NCI-H1930 (cell line): ENCODE results near the gene RGS19.
A peak's percentile ranks its signal among the peaks of the same experiment; 100 is the strongest.

Experiments used
- DNase-seq, 2 experiments: peaks; one replicate each; lab custom pipeline; 2025; lab: John Stamatoyannopoulos, UW

Gene RGS19

DNA sequence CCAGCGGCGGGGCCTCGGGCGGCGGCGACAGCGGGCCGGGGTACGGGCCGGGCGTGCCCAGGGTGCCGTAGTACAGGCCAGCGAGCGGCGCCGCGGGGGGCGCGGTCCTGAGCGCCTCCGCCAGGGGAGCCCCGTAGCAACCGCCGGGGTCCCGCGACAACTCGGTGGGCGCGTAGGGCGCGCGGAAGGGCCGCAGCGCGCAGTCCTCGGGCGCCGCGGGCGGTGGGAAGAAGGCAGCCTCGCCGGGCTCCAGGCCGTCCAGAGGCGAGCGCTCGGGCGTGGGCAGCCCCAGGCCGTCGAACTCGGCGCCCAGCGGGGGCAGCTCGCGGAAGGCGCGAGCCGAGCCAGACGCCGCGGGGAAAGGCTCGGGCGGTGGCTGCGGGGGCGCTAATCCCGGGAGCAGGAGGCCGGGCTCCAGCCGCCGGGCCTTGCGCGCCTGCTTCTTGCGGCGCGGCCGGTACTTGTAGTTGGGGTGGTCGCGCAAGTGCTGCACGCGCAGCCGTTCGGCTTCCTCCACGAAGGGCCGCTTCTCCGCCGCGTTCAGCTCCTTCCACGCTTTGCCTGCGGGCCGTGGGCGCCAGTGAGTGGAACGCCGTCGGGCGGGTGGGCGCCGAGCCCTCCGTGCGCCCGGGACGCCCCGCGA lies 30.8 kb downstream of the RGS19 start:
- no peak for DNase-seq

DNA sequence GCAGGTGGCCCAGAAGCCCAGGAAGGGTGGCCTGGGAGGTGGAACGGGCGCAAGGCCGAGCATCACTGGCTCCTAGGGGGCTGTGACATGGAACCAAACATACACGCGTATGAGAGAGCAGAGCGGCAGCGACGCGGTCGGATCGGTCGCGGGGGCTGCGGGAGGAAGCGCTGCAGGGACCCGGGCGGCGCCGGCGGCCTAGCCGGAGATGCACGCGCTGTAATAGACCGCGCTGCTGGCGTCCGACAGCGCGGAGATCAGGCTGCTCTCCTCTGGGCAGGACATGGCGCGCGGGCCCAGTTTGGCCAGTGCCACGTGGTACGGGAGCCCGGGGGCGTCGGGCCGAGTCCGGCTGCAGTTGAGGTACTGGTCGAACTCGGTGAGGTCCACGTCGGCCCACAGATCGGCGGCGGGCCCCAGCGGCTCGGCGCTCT lies 31.3 kb downstream of the RGS19 start:
- no peak for DNase-seq

DNA sequence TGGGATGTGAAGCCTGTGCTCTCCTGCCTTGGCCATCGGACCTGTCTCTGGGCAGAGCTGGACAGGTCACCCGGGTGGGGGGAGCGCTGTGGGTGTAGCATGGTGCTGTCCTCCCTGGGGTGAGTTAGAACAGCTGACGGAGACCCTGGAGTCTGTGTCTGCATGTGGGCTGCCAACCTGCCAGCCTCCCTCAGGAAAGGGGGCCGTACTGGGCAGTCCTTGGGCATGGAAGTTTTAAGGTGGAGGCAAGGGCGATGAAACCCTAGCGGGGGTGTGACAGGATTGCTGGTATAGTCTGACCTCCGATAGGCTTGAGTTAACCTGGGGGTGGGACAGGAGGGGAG lies 32.3 kb downstream of the RGS19 start:
- no peak for DNase-seq

DNA sequence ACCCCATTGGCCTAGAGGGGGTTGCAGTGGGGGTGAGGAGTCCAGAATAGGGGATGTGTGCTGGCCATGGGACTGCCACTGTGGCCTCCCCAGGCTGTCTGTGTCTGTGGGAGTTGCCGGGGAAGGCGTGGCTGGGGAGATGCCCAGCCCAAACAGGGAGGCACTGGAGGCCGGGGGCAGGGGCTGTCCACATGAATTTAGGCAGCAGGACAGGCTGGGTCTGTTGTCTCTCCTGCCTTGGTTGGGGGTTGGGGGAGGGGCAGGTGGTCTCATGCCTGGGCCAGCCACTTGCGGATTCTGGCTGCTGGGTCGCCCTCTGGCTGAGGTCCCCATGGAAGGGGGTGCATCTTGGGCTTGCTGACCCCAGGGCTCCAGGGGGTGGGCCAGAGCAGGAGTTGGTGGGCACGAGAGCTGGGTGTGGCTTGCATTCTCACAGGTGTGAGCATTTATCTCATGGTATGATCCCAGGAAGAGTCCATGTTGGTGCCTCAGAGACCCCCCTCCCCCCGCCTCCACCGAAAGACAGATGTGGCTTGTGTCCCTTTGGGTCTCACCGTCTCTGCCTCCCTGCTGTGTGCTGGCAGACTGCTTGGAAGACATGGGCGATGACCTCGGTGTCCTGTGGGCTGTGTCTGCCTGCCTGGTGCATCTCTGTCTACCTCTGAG lies 33.8 kb downstream of the RGS19 start:
- DNase-seq = no peak

DNA sequence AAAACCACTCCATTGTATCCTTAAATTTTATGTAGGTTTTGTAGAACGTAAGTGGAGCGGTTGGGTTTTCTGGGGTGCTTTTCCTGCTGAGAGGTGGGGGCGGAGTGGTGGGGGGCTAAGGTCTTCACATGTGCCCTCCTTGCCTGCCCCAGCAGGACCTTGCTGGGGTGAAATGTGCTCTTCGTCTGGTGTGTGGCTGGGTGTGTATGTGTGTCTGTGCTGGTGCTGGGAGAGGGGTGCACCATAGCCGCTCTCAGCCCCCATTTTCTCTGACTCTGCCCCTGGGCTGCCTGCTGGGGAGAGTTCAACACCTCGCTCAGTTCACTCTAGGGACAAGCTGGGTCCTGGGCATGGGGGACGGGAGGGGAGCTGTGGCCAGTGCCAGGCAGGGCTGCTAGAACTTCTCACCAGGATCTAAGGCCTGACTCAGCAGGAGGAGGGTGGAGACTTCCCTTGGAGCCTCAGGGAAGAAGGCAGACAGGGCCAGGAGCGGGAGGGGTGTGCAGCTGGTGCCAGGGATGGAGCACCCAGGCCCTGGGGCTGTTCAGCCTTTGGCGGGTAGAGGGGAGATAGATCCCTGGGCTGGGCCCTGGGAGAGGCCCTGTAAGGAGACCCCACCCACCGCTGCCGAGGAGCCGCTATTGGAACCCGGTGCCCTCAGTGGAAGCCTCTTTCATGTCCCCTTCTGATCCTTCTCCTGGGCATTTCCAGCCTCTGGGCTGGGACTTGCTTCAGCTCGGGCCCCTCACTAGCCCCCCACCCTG lies 34.7 kb downstream of the RGS19 start:
- no peak for DNase-seq

DNA sequence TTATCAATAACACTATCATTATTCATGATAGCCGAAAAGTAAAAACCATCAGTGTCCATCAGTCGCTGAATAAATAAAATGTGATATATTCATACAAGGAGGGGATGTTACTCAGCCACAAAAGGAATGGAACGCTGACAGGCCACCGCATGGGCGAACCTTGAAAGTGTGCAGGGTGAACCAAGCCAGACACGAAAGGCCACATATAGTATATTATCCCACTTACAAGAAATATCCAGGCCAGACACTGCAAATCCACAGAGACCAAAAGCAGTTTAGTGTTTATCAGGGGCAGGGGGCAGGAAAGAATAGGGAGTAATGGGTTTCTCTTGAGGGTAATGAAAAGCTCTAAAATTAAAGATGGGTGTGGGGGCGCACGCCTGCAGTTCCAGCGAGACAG lies 35.5 kb downstream of the RGS19 start:
- no peak for DNase-seq

DNA sequence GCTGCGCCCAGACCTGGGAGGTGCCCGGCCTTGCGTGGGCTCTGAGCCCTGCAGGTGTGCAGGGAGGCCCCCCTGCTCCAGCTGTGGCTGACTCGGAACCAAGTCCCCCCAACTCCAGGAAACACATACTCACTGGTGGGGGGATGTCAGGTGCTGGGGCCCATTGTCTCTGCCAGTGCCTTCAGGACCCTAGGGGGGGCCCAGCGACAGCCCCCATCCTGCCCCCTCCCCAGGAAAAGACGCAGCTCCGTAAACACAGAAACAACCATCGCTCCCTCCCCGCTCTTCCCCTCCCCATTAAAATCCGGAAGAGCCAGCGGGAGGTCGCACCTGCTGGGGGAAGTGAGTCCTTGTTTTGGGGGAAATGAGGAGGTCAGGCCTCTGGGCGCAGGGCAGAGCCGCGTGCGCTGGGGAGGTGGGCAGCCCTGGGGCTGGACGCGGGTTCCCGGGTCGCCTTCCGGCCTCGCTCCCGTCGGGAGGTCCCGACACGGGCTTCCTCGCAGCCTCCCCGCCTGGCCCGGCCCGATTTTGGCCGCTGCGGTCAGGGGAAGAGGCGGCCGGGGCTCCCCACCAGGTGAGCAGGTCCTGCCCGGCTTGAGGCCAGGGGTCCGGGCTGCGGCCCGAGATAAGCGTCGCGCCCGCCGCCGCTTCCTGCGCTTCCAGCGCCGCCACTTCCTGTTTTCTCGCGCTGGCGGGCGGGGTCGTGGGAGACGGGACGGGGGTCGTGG lies 37.1 kb downstream of the RGS19 start:
- DNase-seq = no peak

DNA sequence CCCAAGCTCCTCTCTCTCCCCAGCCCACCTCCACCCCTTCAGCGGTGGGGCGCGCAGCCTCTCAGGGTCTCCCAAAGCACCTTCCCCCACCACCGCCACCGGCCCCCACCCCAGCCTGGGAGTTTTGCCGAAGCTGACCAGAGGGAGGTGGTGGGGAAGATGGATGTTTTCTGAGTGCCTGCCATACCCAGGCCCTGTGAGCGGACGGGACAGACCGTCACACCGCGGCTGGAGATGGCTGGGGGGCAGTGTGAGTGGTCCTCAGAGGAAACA lies 37.6 kb downstream of the RGS19 start:
- DNase-seq = no peak

DNA sequence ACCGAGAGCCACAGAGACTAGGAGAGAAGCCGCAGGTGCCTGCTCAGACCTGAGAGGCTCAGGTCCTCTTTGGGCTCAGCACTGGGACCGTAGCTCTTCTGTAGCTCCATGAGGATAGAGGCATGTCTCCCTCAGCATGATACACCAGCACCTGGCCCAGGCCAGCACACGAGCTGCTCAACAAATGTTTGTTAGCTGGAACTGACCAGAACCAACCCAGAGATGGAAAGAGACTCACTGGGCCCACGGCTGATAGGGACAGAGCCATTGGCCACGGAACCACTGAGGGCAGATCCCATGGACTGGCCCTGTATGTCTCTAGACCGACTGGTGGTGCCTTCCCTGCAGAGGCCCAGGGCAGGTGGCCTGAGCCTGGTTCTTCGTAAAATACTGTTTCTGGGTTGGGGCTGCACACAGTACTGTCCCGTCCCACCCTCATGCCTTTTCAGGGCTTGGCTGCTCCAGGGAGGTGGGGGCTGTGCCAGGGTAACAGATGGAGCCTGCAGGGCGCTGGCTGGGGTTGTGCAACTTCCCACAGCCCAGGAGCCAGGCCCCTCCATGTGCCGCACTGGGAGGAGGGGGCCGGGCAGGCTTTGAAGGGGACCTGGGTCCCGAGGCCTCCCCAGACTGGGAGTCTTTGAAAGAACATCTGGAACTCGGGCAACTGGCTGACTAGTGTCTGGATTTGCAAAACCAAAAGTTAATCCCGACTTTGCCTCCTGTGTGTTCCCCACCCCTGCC lies 38.1 kb downstream of the RGS19 start:
- no peak for DNase-seq

DNA sequence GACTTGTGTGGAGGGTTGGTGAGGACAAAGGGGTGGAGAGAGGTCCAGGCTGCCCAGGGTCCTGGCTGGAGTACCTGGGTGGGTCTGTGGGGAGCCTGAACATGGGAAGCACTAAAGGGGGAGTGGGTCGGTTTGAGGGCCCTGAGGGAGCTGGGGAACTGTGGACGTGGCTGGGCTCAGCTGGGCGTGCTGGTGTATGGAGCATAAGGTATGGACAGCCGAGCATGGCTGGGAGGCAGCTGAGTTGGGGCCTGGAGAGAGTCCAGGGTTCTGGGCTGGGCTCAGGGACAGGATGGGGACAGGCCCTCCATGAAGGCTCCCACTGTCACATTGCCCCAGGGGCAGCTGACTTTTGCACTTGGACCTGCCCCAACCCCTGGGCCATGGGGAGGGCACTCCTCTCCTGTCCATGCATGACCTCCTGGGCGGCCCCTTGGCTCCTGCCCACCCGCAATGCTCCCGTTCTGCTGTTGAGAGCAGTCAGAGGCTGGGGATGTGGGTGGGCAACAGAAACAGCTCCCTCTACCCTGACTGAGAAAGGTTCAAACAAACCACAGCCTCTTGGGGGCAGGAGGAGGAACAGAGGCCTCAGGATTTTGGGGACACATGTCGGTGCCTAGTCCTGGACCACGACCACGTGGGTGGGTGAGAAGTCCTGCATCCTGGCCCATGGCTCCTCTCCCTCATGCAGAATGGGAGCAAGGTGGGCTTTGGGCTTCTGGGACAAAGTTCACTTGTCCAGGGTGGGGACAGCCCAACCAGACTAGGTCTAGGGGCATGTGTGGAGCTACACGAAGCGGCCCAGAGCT lies 38.9 kb downstream of the RGS19 start:
- no peak for DNase-seq

DNA sequence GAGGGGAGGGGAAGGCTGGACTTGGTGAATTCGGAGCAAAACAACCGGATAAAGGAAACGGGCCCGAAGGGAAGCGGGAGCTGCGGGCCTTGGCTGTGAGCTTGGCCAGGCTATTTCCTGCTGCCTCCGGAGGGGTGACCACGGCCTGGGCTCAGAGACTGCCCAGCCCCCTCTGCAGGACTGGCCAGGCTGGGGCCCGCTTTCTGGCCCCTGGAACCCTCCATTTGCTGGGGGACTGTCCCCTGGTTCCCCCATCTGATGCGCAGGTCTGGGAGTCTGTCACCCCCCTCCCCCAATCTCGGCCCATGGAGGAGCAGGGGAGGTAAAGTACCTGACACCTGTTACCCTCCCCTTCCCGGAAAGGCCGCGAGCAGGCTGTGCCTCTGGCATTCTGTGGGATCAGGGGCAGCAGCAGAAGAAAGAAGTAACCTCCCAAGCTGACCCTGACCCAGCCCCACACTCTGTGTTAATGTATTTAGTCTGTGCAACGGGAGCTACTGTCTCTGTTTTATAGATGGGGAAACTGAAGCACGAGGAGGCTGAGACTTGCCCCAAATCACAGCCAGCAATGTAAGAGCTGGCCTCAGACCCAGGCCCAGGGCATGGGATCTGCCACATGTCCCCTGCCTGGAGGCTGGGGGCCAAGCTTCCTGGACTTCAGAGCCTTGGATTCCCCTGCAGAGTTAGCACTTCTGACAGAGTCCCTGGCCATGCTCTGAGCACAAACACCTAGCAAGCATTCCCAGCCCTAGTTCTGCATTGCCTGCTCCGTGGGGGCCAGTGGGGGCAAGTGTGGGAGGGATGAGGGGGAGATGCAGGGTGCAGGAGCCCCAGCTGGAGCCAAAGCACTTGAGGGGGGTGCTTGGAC lies 39.8 kb downstream of the RGS19 start:
- DNase-seq = no peak

DNA sequence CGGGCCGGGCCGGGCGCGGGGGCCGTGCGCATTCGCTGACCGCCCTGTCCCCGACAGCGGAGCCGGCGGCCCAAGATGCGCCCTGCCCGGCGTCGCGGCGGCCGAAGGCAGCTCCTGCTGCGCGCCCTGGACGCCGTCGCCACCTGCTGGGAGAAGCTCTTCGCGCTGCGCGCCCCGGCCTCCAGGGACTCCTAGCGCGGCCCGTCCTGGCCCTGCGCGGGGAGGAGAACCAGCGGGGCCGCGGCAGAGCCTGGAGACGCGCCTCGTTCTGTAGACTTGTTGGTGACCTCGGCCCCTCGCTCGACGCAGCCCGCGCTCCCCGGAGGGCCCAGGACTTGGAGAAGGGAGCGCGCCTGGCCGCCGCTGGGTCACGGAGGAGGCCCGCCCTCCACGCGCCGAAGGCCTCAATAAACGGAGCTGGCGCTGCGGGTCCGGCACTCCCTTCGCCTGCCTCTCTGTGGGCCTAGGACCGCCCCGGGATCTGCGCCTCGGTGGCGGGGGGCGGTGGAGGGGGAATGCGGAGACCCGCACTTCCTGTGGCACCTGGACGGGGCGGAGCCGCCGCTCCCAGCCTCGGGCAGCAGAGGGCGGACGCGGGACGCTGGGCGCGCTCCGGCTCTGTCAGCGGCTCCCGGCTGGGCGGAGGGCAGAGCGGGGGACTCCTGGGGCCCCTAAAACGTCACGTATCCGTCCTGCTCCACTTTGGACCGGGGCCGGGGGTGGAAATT lies 40.6 kb downstream of the RGS19 start:
- peak; percentile 49 to 64 for DNase-seq

DNA sequence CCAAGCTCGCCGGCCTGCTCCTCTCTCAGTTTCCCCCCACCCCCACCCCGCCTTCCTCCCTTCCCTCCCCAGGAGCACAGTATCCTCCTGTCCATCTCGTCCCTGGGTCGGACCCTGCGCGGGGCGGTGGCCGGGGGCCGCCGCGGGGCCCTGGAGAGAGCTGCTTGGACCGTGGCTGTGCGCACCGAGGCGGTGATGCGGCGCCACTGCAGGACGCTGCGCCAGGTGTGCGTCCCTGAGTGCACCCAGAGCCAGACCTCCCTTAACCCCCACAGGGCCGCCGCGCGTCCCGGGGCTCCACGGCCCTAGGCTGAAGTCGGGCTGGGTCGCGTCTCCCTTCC lies 41.1 kb downstream of the RGS19 start:
- DNase-seq = no peak

DNA sequence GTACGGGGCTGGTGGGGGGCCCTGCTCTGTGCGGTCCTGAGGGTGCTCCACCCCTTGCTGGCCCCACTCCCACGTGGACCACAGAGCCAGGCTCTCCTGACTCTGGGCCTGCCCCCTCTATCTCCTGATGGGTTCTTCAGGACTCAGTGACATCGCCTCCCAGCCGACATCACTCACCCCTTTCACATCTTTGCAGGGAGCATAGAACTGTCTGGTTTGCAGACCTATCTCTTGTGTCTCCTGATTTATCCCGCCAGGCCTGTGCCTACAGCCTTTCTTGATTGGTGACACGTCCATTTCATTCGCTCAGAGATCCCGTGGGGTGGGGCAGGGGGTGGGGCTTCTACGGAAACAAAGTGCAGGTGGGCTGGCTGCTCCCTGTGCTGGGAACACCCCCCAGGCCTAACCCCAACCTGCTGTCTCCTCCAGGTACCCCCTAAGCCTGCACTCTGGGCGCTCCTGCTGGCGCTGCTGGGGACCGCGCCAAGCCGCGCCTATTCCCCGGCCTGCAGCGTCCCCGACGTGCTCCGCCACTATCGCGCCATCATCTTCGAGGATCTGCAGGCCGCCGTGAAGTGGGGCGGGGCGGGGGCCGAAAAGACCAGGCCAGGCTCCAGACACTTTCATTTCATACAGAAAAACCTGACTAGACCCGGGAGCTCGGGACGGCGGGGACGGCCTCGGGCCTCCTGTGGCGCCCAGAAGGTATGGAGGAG lies 41.7 kb downstream of the RGS19 start:
- DNase-seq = no peak

DNA sequence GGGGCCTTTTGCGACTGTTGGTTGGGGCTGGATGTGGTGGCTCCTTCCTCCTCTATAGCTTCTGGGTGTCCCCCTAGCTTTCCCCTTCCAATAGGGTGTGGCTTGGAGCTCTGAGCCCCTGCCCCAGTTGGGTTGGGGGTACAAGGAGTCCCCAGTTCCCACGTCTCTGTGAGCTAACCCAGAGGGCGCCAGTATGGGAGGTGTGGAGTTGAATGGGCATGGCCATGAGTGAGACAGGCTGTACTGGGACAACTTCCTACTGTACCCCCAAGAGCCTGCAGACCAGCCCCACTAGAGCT lies 42.2 kb downstream of the RGS19 start:
- DNase-seq = no peak

DNA sequence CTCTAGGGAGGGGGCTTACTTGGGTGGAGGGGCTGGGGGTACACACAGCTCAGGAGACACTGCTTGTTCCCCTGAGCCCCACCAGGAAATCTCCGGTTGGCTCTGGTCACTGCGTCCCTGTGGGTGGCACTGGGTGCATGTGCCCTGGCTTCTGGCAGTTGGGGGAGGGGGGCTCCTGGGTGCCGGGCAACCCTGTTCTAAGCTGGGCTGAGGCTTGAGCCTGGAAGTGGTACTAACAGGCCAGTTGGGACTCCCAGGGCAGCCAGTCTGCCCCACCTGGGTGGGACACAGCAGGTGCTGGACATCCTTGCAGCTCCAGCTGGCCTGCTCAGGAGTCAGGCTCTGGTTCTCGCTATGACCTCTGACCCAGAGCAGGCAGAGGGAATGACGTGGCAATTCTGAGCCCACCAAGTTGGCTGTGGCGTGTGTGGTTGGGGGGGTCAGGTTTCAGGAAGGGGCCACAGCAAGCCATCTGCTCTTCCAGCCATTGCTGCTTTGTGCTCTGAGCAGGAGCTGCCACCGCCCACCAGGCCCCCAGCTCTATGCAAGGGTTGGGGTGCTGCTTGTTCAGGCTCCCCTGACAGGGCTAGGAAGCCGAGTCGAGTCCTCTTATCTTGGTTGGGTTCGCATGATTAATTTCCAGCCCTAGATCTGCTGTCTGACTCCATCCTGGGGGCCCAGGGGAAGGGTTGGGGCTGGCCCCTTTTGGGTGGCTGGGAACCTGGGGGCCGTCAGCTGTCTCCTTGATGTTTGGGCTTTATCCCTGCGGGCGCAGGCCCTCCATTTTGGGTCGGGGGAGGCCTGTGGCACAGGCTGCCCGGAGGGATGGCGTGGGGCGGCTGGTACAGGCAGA lies 42.7 kb downstream of the RGS19 start:
- no peak for DNase-seq

DNA sequence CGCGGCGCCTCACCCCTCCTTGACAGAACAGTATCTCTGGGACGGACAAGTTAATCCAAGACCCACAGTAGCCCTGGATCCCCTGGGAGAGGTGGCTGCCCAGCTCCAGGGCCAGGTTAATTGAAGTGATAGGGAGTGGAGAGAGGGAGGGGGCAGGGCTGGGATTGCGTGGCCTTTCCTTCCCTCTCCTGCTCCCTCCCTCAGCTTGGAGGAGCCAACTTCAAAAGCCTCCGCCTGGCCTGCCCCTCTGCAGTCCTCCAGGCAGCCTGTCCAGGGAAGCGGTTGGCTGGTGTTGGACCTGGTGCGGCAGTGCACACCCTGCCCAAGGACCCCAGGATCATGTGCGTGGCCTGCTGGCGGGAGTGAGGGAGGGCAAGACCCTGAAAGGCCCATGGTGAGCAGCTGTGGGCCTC lies 43.4 kb downstream of the RGS19 start, which contains the start of gene C20orf204:
TSS of gene C20orf204 (plus strand) at position 250 of the 413 bp plus-strand sequence. CDS start at position 392, 142 bp downstream.
- no peak for DNase-seq
